CD4-positive, CD25-positive, alpha-beta regulatory T cell (primary cell): ENCODE measurements around the gene USP7. TPM values are rescaled to one million over a fixed set of nuclear protein-coding genes. Genes with fewer than 3 reads are reported as not detected.
"Not testable (repeated sequence)": the region's sequence is repeated elsewhere in the genome, so short reads cannot be mapped to it uniquely, and the experiment has no call there.

Source experiments
- ATAC-seq, 2 donors: fragments of 150-1000 bp; cut with Tn5 transposase; one replicate each; pipeline ENCODE4 v1.10.0; 2021; ENCODE audit warnings: low read depth in 2 of 2, moderate number of reproducible peaks in 2 of 2, moderate library complexity in 1 of 2
- DNase-seq, 3 donors: peaks; one replicate each; pipeline versions ENCODE4 v3.0.0 to v3.0.0-alpha.2; 2012 to 2022; ENCODE audit warnings: mixed read lengths in 1 of 3
- H3K27ac ChIP-seq: one replicate; pipeline ENCODE4 v1.7.0; 2013; ENCODE audit warnings: mild to moderate bottlenecking, low read length; ENCODE audit not compliant: insufficient read depth, poor library complexity, severe bottlenecking
- H3K27me3 ChIP-seq: one replicate; pipeline ENCODE4 v1.7.0; 2013; ENCODE audit warnings: low read length; ENCODE audit not compliant: control insufficient read depth, insufficient read depth
- H3K36me3 ChIP-seq: one replicate; pipeline ENCODE4 v1.7.0; 2013; ENCODE audit warnings: mild to moderate bottlenecking, low read length, moderate library complexity; ENCODE audit not compliant: control insufficient read depth, insufficient read depth
- H3K4me1 ChIP-seq: 2 replicates; pipeline ENCODE4 v1.7.0; 2013; ENCODE audit warnings: mild to moderate bottlenecking, low read length; ENCODE audit not compliant: insufficient read depth, control insufficient read depth, poor library complexity, severe bottlenecking
- H3K4me3 ChIP-seq: one replicate; pipeline ENCODE4 v1.7.0; 2013; ENCODE audit warnings: low read depth, mild to moderate bottlenecking, low read length, moderate library complexity
- H3K9me3 ChIP-seq, 2 experiments: 1 replicate in 1 of 2; 2 replicates in 1 of 2; pipeline ENCODE4 v1.7.0; 2013; ENCODE audit warnings: low read length in 2 of 2, mild to moderate bottlenecking in 1 of 2, moderate library complexity in 1 of 2; ENCODE audit not compliant: control insufficient read depth in 2 of 2
- H3K27ac Mint-ChIP-seq, 3 donors: one replicate each; pipeline ENCODE4 v1.8.0; 2020 to 2022; ENCODE audit warnings: mild to moderate bottlenecking in 3 of 3, mixed read lengths in 3 of 3, moderate library complexity in 2 of 3
- H3K27me3 Mint-ChIP-seq: one replicate; pipeline ENCODE4 v1.8.0; 2022; ENCODE audit warnings: mild to moderate bottlenecking, mixed read lengths
- H3K36me3 Mint-ChIP-seq: one replicate; pipeline ENCODE4 v1.8.0; 2020; ENCODE audit warnings: mixed read lengths
- H3K4me1 Mint-ChIP-seq, 4 donors: one replicate each; pipeline ENCODE4 v1.8.0; 2020 to 2022; ENCODE audit warnings: mixed read lengths in 4 of 4, mild to moderate bottlenecking in 1 of 4
- H3K4me3 Mint-ChIP-seq, 4 donors: one replicate each; pipeline ENCODE4 v1.8.0; 2020 to 2022; ENCODE audit warnings: mild to moderate bottlenecking in 4 of 4, mixed read lengths in 4 of 4, moderate library complexity in 3 of 4
- H3K9me3 Mint-ChIP-seq, 7 donors: one replicate each; pipeline ENCODE4 v1.8.0; 2020 to 2022; ENCODE audit warnings: mixed read lengths in 7 of 7, mild to moderate bottlenecking in 3 of 7, moderate library complexity in 2 of 7
- polyA plus RNA-seq, 4 donors: library from polyadenylated mRNA; unstranded; fragments of 300-500 nt; fragmentation: Illumina TruSeq; gene quantifications; one replicate each; pipeline ENCODE4 v1.2.3, GENCODE V29; 2021
- total RNA-seq: library from RNA; stranded (reverse); gene quantifications from one replicate; pipeline ENCODE4 v1.2.3, GENCODE V29; 2022

Gene USP7
- total and polyA plus RNA-seq, 5 donors from 2014 or later, result 6.8 to 296 (median 7.1) TPM

DNA sequence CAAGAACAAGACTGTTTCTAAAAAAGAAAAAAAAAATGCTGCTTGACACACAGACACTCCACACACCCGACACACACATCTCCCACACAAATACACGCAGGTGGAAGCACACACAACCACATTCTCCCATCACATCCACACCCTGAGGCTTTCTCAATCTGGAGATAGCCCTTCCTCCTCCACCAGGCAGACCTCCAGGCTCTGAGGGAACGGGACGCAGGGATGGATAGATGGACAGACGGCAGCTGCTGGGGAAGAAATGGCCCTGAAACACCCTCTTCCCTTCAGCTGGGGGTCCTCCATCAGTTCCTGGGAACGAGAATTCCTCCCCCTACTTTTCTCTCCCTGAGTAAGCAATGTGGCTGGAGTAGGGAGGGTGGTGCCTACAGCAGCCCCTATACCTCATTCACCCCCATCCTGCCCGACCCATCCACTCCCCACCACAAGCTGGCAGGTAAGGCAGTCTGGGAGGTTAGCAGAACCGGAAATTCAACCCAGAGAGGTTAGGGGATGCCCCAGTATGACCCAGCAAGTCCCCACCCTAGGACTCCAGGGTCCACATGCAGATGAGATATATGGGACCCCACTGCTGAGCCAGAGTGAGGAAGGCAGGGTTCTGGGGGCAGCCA lies 85.7 kb downstream of the USP7 start:
- Histone ChIP-seq H3K4me1 (peaks cover 4% of the 10 kb centered on the region), H3K27me3 (no peaks in the 10 kb centered on the region), H3K27ac (no peak overlapping the region), H3K36me3 (no peaks in the 10 kb centered on the region), H3K4me3 (no peak overlapping the region), H3K9me3 (no peaks in the 10 kb centered on the region)
- ATAC-seq (peak in 1 of 2 donors; percentile 26), DNase-seq (peak in 1 of 3 donors; percentile 33)
- no peak overlapping the region for H3K27ac Mint-ChIP-seq
- H3K4me1 Mint-ChIP-seq, result peaks cover 0 to 27% (median 10%) of the 10 kb centered on the region in 4 donors
- H3K4me3 Mint-ChIP-seq, result no peak overlapping the region
- no peaks in the 10 kb centered on the region for H3K36me3 Mint-ChIP-seq
- peaks cover 9% of the 10 kb centered on the region for H3K27me3 Mint-ChIP-seq
- no peaks in the 10 kb centered on the region for H3K9me3 Mint-ChIP-seq

DNA sequence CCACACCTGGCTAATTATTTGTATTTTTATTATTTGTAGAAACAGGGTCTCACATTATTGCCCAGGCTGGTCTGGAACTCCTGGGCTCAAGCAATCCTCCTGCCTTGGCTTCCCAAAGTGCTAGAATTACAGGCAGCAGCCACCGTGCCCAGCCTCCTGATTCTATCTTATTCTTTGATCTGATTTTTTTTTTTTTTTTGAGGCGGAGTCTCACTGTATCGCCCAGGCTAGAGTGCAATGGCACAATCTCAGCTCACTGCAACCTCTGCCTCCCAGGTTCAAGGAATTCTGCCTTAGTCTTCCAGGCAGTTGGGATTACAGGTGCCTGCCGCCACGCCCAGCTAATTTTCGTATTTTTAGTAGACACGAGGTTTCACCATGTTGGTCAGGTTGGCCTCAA lies 88.4 kb downstream of the USP7 start:
- Mint-ChIP-seq H3K27ac (peak overlapping the region in 1 of 3 donors; percentile 74), H3K4me1 (peaks cover 0 to 35% (median 16%) of the 10 kb centered on the region in 4 donors)
- not testable (repeated sequence) for H3K4me3 ChIP-seq, H3K36me3 ChIP-seq, H3K36me3 Mint-ChIP-seq, H3K27ac ChIP-seq, H3K27me3 Mint-ChIP-seq, H3K4me3 Mint-ChIP-seq, DNase-seq, H3K27me3 ChIP-seq, H3K9me3 Mint-ChIP-seq, ATAC-seq, H3K9me3 ChIP-seq
- peaks cover 11% of the 10 kb centered on the region for H3K4me1 ChIP-seq

DNA sequence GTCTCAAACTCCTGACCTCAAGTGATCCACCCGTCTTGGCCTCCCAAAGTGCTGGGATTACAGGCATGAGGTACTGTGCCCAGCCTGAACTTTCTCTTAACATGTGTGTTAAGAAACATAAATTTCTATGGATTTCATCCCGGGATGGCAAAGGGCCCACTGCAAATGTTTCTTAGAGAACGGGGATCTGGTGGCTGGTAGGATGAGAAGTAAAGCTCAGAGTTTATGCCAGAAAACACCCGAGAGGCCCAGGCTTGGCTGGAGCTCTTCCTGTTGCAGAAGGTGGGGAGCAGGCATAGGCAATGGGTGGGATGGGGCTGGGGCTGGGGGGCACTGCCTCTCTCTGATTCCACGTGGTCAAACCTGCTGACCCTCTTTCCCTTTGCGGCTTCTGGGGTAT lies 89.3 kb downstream of the USP7 start:
- H3K4me1 Mint-ChIP-seq, result peaks cover 0 to 36% (median 13%) of the 10 kb centered on the region in 4 donors
- Histone ChIP-seq H3K4me1 (peaks cover 11% of the 10 kb centered on the region), H3K36me3 (no peaks in the 10 kb centered on the region), H3K9me3 (no peaks in the 10 kb centered on the region), H3K4me3 (no peak overlapping the region), H3K27me3 (no peaks in the 10 kb centered on the region), H3K27ac (no peak overlapping the region)
- peaks cover 5% of the 10 kb centered on the region for H3K27me3 Mint-ChIP-seq
- DNase-seq (no peak), ATAC-seq (peak in 1 of 2 donors; percentile 3)
- no peaks in the 10 kb centered on the region for H3K9me3 Mint-ChIP-seq
- peak overlapping the region in 2 of 3 donors; percentile 54 to 82 for H3K27ac Mint-ChIP-seq
- no peaks in the 10 kb centered on the region for H3K36me3 Mint-ChIP-seq
- peak overlapping the region in 1 of 4 donors; percentile 15 for H3K4me3 Mint-ChIP-seq

DNA sequence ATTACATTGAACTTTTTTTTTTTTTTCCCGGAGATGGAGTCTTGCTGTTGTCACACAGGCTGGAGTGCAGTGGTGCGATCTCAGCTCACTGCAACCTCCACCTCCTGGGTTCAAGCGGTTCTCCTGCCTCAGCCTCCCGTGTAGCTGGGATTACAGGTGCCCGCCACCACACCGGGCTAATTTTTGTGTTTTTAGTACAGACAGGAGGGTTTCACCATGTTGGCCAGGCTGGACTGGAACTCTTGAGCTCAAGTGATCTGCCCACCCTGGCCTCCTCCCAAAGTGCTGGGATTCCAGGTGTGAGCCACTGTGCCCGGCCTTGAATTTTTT lies 89.9 kb downstream of the USP7 start:
- not testable (repeated sequence) for ATAC-seq, DNase-seq, H3K36me3 Mint-ChIP-seq, H3K9me3 Mint-ChIP-seq, H3K36me3 ChIP-seq, H3K27me3 Mint-ChIP-seq, H3K9me3 ChIP-seq, H3K27ac ChIP-seq, H3K27ac Mint-ChIP-seq, H3K27me3 ChIP-seq, H3K4me3 ChIP-seq
- H3K4me3 Mint-ChIP-seq, result peak overlapping the region in 1 of 4 donors; percentile 67
- H3K4me1 Mint-ChIP-seq, result peaks cover 0 to 39% (median 16%) of the 10 kb centered on the region in 4 donors
- H3K4me1 ChIP-seq, result peaks cover 14% of the 10 kb centered on the region

DNA sequence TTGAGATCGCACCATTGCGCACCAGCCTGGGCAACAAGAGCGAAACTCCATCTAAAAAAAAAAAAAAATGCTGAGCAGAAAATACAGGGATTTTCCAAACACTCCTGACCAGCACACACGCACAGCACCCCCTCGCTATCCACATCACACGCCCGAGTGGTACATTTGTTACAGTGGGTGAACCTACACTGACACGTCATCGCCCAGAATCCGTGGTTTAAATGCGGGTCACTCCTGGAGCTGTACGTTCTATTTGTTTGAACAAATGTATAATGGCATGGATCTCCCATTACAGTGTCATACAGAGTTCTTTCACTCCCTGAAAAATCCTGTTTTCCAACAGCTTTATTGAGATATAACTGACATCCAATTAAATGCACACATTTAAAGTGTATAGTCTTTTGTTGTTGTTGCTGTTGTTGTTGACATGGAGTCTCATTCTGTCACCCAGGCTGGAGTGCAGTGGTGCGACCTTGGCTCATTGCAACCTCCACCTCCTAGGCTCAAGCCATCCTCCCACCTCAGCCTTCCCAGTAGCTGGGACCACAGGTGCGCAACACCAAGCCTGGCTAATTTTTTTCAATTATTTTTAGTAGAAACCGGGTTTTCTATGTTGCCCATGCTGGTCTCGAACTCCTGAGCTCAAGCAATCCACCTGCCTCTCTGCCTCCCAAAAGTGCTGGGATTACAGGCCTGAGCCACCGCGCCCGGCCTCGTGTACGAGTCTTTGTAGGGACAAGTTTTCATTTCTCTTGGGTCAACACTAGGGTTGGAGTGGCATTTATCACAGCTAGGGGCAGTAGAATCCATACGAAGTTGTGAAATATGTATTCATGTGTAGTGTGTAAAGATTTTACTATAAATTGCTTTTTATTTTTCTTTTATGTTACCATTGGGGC lies 90.5 kb downstream of the USP7 start:
- H3K4me1 Mint-ChIP-seq, result peaks cover 0 to 36% (median 13%) of the 10 kb centered on the region in 4 donors
- Histone ChIP-seq H3K36me3 (no peaks in the 10 kb centered on the region), H3K4me3 (no peak overlapping the region), H3K27ac (no peak overlapping the region), H3K27me3 (no peaks in the 10 kb centered on the region), H3K9me3 (no peaks in the 10 kb centered on the region), H3K4me1 (peaks cover 14% of the 10 kb centered on the region)
- H3K36me3 Mint-ChIP-seq, result no peaks in the 10 kb centered on the region
- peak overlapping the region in 1 of 4 donors; percentile 67 for H3K4me3 Mint-ChIP-seq
- H3K9me3 Mint-ChIP-seq, result no peaks in the 10 kb centered on the region
- ATAC-seq (no peak), DNase-seq (no peak)
- H3K27me3 Mint-ChIP-seq, result no peaks in the 10 kb centered on the region
- peak overlapping the region in 1 of 3 donors; percentile 32 for H3K27ac Mint-ChIP-seq

DNA sequence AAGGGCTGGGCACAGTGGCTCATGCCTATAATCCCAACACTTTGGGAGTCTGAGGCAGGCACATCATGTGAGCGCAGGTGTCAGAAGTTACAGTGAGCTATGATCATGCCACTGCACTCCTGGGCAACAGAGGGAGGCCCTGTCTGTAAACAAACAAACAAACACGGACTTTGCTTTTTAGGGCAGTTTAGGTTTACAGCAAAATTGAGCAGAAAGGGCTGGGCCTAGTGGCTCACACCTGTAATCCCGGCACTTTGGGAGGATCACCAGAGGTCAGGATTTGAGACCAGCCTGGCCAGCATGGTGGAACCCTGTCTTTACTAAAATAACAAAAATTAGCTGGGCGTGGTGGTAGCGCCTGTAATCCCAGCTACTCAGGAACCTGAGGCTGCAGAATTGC lies 91.6 kb downstream of the USP7 start:
- ATAC-seq (no peak), DNase-seq (no peak)
- Mint-ChIP-seq H3K27me3 (no peaks in the 10 kb centered on the region), H3K4me1 (peaks cover 0 to 42% (median 23%) of the 10 kb centered on the region in 4 donors), H3K4me3 (no peak overlapping the region), H3K27ac (no peak overlapping the region), H3K9me3 (no peaks in the 10 kb centered on the region), H3K36me3 (no peaks in the 10 kb centered on the region)
- no peaks in the 10 kb centered on the region for H3K9me3 ChIP-seq
- H3K4me3 ChIP-seq, result no peak overlapping the region
- peaks cover 24% of the 10 kb centered on the region for H3K4me1 ChIP-seq
- H3K36me3 ChIP-seq, result no peaks in the 10 kb centered on the region
- no peaks in the 10 kb centered on the region for H3K27me3 ChIP-seq
- no peak overlapping the region for H3K27ac ChIP-seq

DNA sequence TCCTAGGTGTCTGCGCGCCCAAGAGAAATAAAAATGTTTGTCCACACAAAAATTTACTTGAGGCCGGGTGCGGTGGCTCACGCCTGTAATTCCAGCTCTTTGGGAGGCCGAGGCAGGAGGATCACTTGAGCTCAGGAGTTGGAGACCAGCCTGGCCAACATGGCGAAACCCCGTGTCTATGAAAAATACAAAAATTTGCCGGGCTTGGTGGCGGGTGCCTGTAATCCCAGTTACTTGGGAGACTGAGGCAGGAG lies 93.8 kb downstream of the USP7 start:
- not testable (repeated sequence) for H3K9me3 Mint-ChIP-seq, H3K27me3 Mint-ChIP-seq, H3K27me3 ChIP-seq, H3K4me3 ChIP-seq, H3K36me3 ChIP-seq, DNase-seq, ATAC-seq, H3K27ac ChIP-seq, H3K9me3 ChIP-seq, H3K36me3 Mint-ChIP-seq
- H3K4me3 Mint-ChIP-seq, result peak overlapping the region; percentile 35 to 97 (median 74)
- peak overlapping the region; percentile 11 to 88 (median 20) for H3K27ac Mint-ChIP-seq
- H3K4me1 Mint-ChIP-seq, result peaks cover 0 to 59% (median 34%) of the 10 kb centered on the region in 4 donors
- peaks cover 43% of the 10 kb centered on the region for H3K4me1 ChIP-seq
